Cardiac fibroblast (primary cell): Measurements from ENCODE around the gene JMJD4.

Source experiments
- DNase-seq, 2 donors: peaks; one replicate each; pipeline versions ENCODE4 v3.0.0 to v3.0.0-alpha.2; 2010; ENCODE audit warnings: low read depth in 2 of 2
- H3K4me3 ChIP-seq, 2 donors: replicated peaks in 1 of 2; 1 replicate in 1 of 2; 2 replicates in 1 of 2; pipeline ENCODE4 v1.5.1; 2011; ENCODE audit warnings: low read depth in 2 of 2, low read length in 2 of 2, mild to moderate bottlenecking in 2 of 2, moderate library complexity in 1 of 2
- TF ChIP-seq, protein P1 (sequence below): IDR thresholded peaks from one replicate; pipeline ENCODE4 v1.5.1; 2011; ENCODE audit warnings: low read depth, mild to moderate bottlenecking, low read length, inconsistent platforms

JMJD4 gene

DNA sequence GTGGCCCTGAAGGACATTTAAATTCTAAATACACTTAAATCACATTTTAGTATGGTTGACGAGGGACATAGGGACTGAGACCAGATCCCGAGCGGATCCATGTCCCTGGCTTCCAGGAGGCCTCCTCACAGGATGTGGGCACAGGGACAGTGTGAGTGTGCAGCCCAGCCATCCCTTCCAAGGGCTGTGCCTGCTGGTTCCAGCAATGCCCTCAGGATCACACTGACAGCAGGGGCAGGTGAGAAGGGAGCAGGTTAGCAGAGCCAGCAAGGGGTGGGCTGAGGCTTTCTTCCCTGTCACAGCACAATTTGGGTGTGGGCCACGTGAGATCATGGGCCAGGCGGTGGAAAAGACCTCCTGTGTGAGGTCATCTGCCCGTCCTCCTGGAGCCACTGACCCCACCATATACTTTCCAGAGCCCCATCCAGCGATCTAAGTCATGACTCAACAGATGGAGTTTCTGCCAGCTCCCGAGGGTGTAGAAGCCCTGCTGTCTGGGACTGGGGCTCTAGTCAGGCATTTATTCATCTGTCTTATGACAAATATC is 43.4 kb upstream of the JMJD4 start:
- DNase-seq = no peak
- TF ChIP-seq, protein P1, sequence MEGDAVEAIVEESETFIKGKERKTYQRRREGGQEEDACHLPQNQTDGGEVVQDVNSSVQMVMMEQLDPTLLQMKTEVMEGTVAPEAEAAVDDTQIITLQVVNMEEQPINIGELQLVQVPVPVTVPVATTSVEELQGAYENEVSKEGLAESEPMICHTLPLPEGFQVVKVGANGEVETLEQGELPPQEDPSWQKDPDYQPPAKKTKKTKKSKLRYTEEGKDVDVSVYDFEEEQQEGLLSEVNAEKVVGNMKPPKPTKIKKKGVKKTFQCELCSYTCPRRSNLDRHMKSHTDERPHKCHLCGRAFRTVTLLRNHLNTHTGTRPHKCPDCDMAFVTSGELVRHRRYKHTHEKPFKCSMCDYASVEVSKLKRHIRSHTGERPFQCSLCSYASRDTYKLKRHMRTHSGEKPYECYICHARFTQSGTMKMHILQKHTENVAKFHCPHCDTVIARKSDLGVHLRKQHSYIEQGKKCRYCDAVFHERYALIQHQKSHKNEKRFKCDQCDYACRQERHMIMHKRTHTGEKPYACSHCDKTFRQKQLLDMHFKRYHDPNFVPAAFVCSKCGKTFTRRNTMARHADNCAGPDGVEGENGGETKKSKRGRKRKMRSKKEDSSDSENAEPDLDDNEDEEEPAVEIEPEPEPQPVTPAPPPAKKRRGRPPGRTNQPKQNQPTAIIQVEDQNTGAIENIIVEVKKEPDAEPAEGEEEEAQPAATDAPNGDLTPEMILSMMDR = no peak

DNA sequence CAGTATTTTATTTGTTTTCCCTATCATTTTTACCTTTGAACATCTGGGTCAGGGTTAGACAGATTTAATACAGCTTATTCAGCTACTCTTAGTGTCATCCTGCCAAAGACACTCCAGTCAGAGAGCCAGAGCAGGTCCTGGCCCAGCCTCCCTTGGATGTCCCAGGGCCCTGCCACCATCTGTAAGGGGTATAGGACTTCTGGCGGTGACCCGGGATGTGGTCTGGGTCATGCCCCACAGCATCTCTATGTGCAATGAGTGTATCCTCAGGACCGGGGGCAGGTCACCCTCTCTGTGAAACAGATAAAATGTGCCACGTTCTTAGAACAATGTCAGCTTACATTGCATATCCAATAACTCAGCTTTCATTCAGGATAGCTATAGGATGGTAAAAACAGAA is 42.5 kb upstream of the JMJD4 start:
- DNase-seq = no peak
- no peak overlapping the region for H3K4me3 ChIP-seq
- TF ChIP-seq, protein P1 = no peak

More for the DNA sequence above, 43.4 kb upstream of the JMJD4 start:
- no peak overlapping the region for H3K4me3 ChIP-seq

DNA sequence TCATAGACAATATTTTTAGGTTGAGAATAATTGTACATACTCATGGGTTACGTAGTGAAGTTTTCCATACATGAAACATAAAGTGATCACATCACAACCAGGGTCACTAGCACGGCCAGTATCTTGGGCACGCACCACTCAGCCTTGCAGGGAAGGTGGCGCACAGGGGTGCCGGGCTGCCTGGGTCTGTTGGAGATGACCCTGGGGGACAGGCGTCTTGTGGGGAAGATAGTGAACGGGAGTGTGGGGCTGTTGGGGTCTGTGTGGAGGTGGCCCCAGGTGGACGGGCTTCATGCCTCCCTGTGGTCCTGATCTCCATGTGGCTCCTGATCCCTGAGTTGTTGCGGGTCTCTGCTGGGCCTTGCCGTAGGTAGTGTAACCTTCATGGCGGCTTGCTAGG is 42.1 kb upstream of the JMJD4 start:
- H3K4me3 ChIP-seq = no peak overlapping the region
- TF ChIP-seq, protein P1 = no peak
- no peak for DNase-seq

DNA sequence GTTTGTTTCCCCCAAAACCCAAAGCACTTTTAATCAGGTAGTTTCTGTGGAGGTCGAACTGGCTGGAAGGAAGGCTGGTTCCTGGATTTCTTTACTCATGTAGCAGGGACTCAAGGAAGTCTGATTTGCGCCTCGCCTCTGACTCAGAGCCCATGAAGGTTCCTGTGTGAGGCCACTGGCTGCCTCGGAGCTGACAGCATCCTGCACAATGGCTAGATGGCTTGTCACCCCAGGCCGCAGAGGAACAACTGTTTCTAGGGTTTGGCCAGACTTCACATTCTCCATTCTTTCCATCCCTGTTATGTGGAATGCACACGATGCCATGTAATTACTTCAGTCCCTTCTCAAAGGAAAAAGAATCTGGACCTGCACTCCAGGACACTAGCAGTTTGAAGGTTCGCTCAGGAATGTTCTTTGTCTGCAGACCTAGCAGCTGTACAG is 41.2 kb upstream of the JMJD4 start:
- TF ChIP-seq, protein P1 = no peak
- no peak overlapping the region for H3K4me3 ChIP-seq
- peak; percentile 53 to 69 for DNase-seq

DNA sequence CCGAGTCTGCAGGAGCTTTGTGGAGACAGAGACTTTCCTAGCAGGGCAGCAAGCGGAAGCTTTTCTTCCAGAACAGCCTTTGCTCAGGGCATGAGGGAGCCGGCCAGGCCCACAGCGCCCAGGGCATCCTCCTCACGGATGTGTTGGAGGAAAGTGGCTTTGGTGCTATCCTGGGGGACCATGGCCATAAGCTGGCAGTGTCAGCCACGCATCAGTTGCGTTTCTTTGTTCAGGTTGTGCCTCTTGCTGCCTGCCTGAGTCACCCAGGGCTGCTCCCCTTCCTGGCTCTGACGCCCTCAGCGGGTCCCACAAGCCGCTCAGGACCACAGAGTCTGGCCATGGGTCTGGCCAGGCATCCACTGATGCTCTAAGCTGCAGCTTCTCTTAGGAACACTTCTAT is 40.7 kb upstream of the JMJD4 start:
- no peak overlapping the region for H3K4me3 ChIP-seq
- TF ChIP-seq, protein P1 = no peak
- no peak for DNase-seq

DNA sequence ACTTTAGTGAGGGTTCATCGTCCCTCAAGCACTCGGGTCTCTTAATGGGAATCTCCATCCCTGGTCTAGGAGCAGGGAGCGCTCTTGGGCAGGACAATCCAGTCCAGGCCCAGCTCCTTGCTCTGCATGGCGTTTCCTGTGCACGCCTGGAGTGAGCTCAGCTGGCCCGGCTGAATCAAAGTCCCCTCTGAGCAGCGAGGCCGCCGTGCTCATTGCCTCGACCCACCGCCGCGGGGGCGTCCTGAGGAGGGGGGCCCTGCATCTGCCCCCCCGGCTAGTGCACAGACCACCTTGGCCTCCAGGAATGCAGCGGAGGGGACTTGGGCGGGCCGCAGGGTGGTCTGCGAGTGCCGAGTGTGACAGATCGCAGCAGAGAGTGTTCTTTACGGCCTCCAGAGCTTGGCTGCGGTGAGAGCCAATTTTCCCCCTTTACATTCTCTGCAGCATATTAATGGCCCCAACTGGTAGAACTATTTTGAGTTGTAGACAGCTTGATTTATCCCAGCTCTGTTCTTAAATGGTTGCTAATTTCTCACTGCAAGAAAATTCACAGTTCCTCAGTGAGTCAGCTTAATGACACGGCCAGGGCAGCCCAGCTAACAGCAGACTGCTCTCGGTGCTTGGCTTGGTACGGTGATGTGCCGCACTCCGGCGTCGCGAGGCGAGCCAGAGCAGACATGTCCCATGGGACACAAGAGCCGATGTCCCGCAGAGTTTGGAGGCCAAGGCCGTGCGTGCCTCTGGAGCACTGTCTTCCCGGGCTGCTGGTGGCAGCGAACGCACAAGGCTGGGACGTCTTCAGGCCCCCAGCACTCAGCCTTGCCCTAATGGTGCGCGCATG is 39.9 kb upstream of the JMJD4 start:
- TF ChIP-seq, protein P1 = no peak
- DNase-seq = peak in 1 of 2 donors; percentile 58
- H3K4me3 ChIP-seq = no peak overlapping the region
